ENCODE data around the gene LTBP3.

- TF ChIP-seq POLR2AphosphoS5 (IDR thresholded peaks at IDR 0.05) (no peak), CTCF (IDR thresholded peaks at IDR 0.05) (no peak)
These were observed 18.2 kb upstream of the LTBP3 start for GRCh38 chr11:65576232-65576866.

Measured in transverse colon (tissue), 4 donors.